GM12878 (cell line): ENCODE results near the gene GALK2. TPM values are rescaled to one million over a fixed set of nuclear protein-coding genes. Genes with fewer than 3 reads are reported as not detected.

ENCODE experiments used
- ATAC-seq: fragments of 200-7000 bp; cut with Tn5 transposase; 3 replicates; pipeline ENCODE4 v1.9.1; 2020; ENCODE audit warnings: mild to moderate bottlenecking, moderate library complexity
- BruUV-seq: library from RNA; stranded (reverse); fragments of 400-500 nt; replicated peaks from 2 replicates; lab custom pipeline; 2021; lab: Mats Ljungman, UMichigan
- CTCF ChIA-PET: fragments of 300-600 bp; sonication (Branson Sonifier 250); formaldehyde crosslinking; extraction: SDS; loops from one replicate; lab custom pipeline; 2021; ENCODE audit warnings: inconsistent platforms; lab: Yijun Ruan, JAX
- POLR2A ChIA-PET: fragments of 350-600 bp; formaldehyde crosslinking; extraction: SDS; loops from one replicate; lab custom pipeline; 2021; ENCODE audit warnings: inconsistent platforms; lab: Charles Lee
- RAD21 ChIA-PET: fragments of 300-600 bp; sonication (Branson Sonifier 250); formaldehyde crosslinking; loops from one replicate; lab custom pipeline; 2023; ENCODE audit warnings: antibody characterized with exemption; ENCODE audit not compliant: unreplicated experiment; lab: Charles Lee
- SMC1A ChIA-PET: fragments of 300-600 bp; sonication (Branson Sonifier 250); formaldehyde crosslinking; loops from one replicate; lab custom pipeline; 2023; ENCODE audit not compliant: unreplicated experiment, uncharacterized antibody; lab: Charles Lee
- DNase-seq: peaks from one replicate; pipeline ENCODE4 v3.0.0-alpha.2; 2011; ENCODE audit warnings: low read depth, low spot score
- FAIRE-seq: peaks from 3 replicates; lab custom pipeline; 2011; peaks lifted over from hg19 to GRCh38; lab: Jason Lieb, UNC
- H2AFZ ChIP-seq: 2 replicates; pipeline ENCODE4 v1.6.0; 2011; ENCODE audit warnings: low read depth, low read length, control low read depth; ENCODE audit not compliant: control insufficient read depth
- H3K27ac ChIP-seq: 2 replicates; pipeline ENCODE4 v1.5.1; 2011; ENCODE audit warnings: control low read depth; ENCODE audit not compliant: control insufficient read depth, insufficient read depth
- H3K27me3 ChIP-seq, 2 experiments: replicated peaks in 1 of 2; 2 replicates each; pipeline versions ENCODE4 v1.6.0 to v1.6.1; 2011; ENCODE audit warnings: low read length in 1 of 2; ENCODE audit not compliant: control insufficient read depth in 2 of 2, insufficient read depth in 2 of 2
- H3K36me3 ChIP-seq, 2 experiments: 2 replicates each; pipeline ENCODE4 v1.5.1; 2011; ENCODE audit warnings: low read length in 1 of 2; ENCODE audit not compliant: control insufficient read depth in 2 of 2, insufficient read depth in 2 of 2
- H3K4me1 ChIP-seq: 2 replicates; pipeline ENCODE4 v1.6.1; 2011; ENCODE audit warnings: mild to moderate bottlenecking, low read length, moderate library complexity, mixed read lengths; ENCODE audit not compliant: control insufficient read depth, insufficient read depth
- H3K4me2 ChIP-seq: 2 replicates; pipeline ENCODE4 v1.6.0; 2011; ENCODE audit warnings: control low read depth; ENCODE audit not compliant: control insufficient read depth, insufficient read depth
- H3K4me3 ChIP-seq: fragments of 200-600 bp; sonication (generic); 2 replicates; pipeline ENCODE4 v1.5.1; 2016
- H3K79me2 ChIP-seq: 2 replicates; pipeline ENCODE4 v1.6.0; 2011; ENCODE audit warnings: low read length; ENCODE audit not compliant: control insufficient read depth, insufficient read depth
- H3K9ac ChIP-seq: 2 replicates; pipeline ENCODE4 v1.8.0; 2011; ENCODE audit warnings: low read length, control low read depth, mixed read lengths; ENCODE audit not compliant: control insufficient read depth, insufficient read depth
- H3K9me3 ChIP-seq: replicated peaks from 3 replicates; pipeline ENCODE4 v1.5.1; 2011; ENCODE audit warnings: mild to moderate bottlenecking, low read length; ENCODE audit not compliant: control insufficient read depth, insufficient read depth
- H4K20me1 ChIP-seq: 2 replicates; pipeline ENCODE4 v1.6.0; 2011; ENCODE audit not compliant: control insufficient read depth, insufficient read depth
- ATF7 ChIP-seq: fragments of 450-650 bp; IDR thresholded peaks from 2 replicates; pipeline ENCODE4 v1.6.1; 2016; ENCODE audit warnings: low read depth, mild to moderate bottlenecking
- BACH1 ChIP-seq: fragments of 450-650 bp; IDR thresholded peaks from 2 replicates; pipeline ENCODE4 v1.6.1; 2017; ENCODE audit warnings: mild to moderate bottlenecking, borderline replicate concordance
- HCFC1 ChIP-seq: fragments of 150-350 bp; IDR thresholded peaks from 2 replicates; pipeline ENCODE4 v1.6.1; 2014; ENCODE audit warnings: low read length
- KLF5 ChIP-seq: fragments of 450-650 bp; IDR thresholded peaks from 2 replicates; pipeline ENCODE4 v1.6.1; 2014; ENCODE audit warnings: mild to moderate bottlenecking; ENCODE audit not compliant: partially characterized antibody
- NFIC ChIP-seq: IDR thresholded peaks from 2 replicates; pipeline ENCODE4 v1.6.1; 2012; ENCODE audit warnings: low read depth, mild to moderate bottlenecking, inconsistent platforms, low read length, moderate library complexity
- NR2F1 ChIP-seq: fragments of 450-650 bp; conservative IDR thresholded peaks from 2 replicates; pipeline ENCODE4 v1.6.1; 2017; ENCODE audit warnings: mild to moderate bottlenecking
- RCOR1 ChIP-seq: conservative IDR thresholded peaks from 2 replicates; pipeline ENCODE4 v1.6.1; 2012; ENCODE audit warnings: low read depth, low read length, improper control_type of control experiment
- RELA ChIP-seq: fragments of 450-650 bp; IDR thresholded peaks from 2 replicates; pipeline ENCODE4 v1.8.0; 2014; ENCODE audit warnings: borderline replicate concordance; ENCODE audit not compliant: partially characterized antibody
- YBX1 ChIP-seq: fragments of 450-650 bp; IDR thresholded peaks from 2 replicates; pipeline ENCODE4 v1.6.1; 2016; ENCODE audit warnings: antibody characterized with exemption
- WGBS: methylation state at CpG from one replicate; pipeline ENCODE4 v1.1.6; 2016; ENCODE audit warnings: low lambda C conversion rate; ENCODE audit not compliant: insufficient replicate concordance, insufficient coverage; ENCODE audit errors: missing lambda C conversion rate; 5-methylcytosine and 5-hydroxymethylcytosine counted together
- in situ Hi-C: fragments of 300-500 bp; cut with MboI; formaldehyde crosslinking; loops from 9 replicates; pipeline ENCODE4 v1.14.3; 2018; ENCODE audit warnings: mixed read lengths
- intact Hi-C: fragments of 100-400 bp; cut with micrococcal nuclease; formaldehyde crosslinking; loops from one replicate; pipeline ENCODE4 v1.14.2; 2022; ENCODE audit not compliant: unreplicated experiment
- polyA plus RNA-seq, 11 experiments: library from polyadenylated mRNA; depleted of rRNA in 4 of 11; unstranded in 6 of 11; stranded (reverse) in 5 of 11; fragments of >200 nt; fragmentation: Nextera tagmentation in 4 of 11; fragmentation: Illumina TruSeq in 1 of 11; extraction: Ambion mirVana in 4 of 11; extraction: Trizol in 1 of 11; gene quantifications; 1 replicate in 1 of 11; 2 replicates in 10 of 11; pipeline versions ENCODE4 v1.2.1 to v1.2.3, GENCODE V29; 2011 to 2016; ENCODE audit warnings: inconsistent platforms in 2 of 11, missing spikeins in 2 of 11, low read depth in 1 of 11
- total RNA-seq, 4 experiments: library from RNA; depleted of rRNA in 3 of 4; stranded (reverse); fragments of >200 nt in 3 of 4; fragmentation: Illumina TruSeq in 1 of 4; extraction: Trizol in 1 of 4; gene quantifications; 2 replicates each; pipeline versions ENCODE4 v1.2.1 to v1.2.3, GENCODE V29; 2013 to 2021
- TF ChIP-seq, protein P1 (sequence below): IDR thresholded peaks from 2 replicates; pipeline ENCODE4 v1.6.1; 2012; ENCODE audit warnings: mild to moderate bottlenecking, low read depth, low read length
- TF ChIP-seq, protein P2 (sequence below): fragments of 450-650 bp; IDR thresholded peaks from 2 replicates; pipeline ENCODE4 v1.6.1; 2017; ENCODE audit warnings: mild to moderate bottlenecking, moderate library complexity
- TF ChIP-seq, protein P3 (sequence below): fragments of 450-650 bp; IDR thresholded peaks from 2 replicates; pipeline ENCODE4 v1.6.1; 2016; ENCODE audit warnings: mild to moderate bottlenecking

The GALK2 gene
- total and polyA plus RNA-seq, 10 of the 15 experiments (the other 5 are each of a cell fraction or from before 2014, with no cell fraction given): 11.9 to 26.7 (median 15.4) TPM

DNA sequence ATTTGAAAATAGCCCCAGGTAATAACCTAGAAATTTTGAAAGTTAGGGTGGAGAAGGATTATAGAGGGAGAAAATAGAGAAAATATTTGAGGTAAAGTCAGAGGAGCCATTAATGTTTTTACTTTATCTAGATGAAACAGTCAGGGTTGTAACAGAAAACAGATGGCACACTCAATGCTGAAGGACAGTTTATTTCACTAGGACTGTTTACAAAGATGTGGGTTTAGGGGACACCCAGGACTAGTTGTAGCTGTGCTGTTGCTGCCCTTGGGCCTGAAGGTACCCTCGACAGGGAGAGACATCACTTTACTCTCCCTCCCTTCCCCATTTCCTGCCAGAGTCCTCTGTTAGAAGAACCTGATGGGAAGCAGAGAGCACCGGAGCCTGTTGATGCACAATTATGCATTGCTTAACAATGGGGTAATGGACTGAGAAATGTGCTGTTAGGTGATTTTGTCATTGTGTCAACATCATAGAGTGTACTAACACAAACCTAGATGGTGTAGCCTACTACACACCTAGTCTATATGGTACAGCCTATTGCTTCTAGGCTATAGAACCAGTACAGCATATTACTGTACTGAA is 103.8 kb downstream of the GALK2 start:
- intact Hi-C loops (no loop called here), in situ Hi-C loops (no loop called here)
- H3K27me3 ChIP-seq: no peaks in the 10 kb centered on the region
- no peak overlapping the region for H3K4me2 ChIP-seq
- no peaks in the 10 kb centered on the region for H4K20me1 ChIP-seq
- ChIA-PET CTCF (no interaction called here), POLR2A (no interaction called here), SMC1A (no interaction called here), RAD21 (no interaction called here)
- H2AFZ ChIP-seq: no peak overlapping the region
- H3K4me1 ChIP-seq: no peaks in the 10 kb centered on the region
- DNase-seq (no peak), FAIRE-seq (no peak), ATAC-seq (no peak)
- WGBS: 100% methylated on average over 2 of the region's 2 CpGs
- no peak overlapping the region for H3K27ac ChIP-seq
- H3K79me2 ChIP-seq: no peaks in the 10 kb centered on the region
- no peak overlapping the region for H3K4me3 ChIP-seq
- H3K9ac ChIP-seq: no peak overlapping the region
- H3K36me3 ChIP-seq: no peaks in the 10 kb centered on the region; a peak in 1 of 4 replicates
- BruUV-seq: no TSS peak
- H3K9me3 ChIP-seq: no peaks in the 10 kb centered on the region
- TF ChIP-seq KLF5: no peak
- TF ChIP-seq, protein P1, sequence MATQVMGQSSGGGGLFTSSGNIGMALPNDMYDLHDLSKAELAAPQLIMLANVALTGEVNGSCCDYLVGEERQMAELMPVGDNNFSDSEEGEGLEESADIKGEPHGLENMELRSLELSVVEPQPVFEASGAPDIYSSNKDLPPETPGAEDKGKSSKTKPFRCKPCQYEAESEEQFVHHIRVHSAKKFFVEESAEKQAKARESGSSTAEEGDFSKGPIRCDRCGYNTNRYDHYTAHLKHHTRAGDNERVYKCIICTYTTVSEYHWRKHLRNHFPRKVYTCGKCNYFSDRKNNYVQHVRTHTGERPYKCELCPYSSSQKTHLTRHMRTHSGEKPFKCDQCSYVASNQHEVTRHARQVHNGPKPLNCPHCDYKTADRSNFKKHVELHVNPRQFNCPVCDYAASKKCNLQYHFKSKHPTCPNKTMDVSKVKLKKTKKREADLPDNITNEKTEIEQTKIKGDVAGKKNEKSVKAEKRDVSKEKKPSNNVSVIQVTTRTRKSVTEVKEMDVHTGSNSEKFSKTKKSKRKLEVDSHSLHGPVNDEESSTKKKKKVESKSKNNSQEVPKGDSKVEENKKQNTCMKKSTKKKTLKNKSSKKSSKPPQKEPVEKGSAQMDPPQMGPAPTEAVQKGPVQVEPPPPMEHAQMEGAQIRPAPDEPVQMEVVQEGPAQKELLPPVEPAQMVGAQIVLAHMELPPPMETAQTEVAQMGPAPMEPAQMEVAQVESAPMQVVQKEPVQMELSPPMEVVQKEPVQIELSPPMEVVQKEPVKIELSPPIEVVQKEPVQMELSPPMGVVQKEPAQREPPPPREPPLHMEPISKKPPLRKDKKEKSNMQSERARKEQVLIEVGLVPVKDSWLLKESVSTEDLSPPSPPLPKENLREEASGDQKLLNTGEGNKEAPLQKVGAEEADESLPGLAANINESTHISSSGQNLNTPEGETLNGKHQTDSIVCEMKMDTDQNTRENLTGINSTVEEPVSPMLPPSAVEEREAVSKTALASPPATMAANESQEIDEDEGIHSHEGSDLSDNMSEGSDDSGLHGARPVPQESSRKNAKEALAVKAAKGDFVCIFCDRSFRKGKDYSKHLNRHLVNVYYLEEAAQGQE: no peak
- no peak for TF ChIP-seq RELA
- TF ChIP-seq RCOR1: no peak
- TF ChIP-seq, protein P2, sequence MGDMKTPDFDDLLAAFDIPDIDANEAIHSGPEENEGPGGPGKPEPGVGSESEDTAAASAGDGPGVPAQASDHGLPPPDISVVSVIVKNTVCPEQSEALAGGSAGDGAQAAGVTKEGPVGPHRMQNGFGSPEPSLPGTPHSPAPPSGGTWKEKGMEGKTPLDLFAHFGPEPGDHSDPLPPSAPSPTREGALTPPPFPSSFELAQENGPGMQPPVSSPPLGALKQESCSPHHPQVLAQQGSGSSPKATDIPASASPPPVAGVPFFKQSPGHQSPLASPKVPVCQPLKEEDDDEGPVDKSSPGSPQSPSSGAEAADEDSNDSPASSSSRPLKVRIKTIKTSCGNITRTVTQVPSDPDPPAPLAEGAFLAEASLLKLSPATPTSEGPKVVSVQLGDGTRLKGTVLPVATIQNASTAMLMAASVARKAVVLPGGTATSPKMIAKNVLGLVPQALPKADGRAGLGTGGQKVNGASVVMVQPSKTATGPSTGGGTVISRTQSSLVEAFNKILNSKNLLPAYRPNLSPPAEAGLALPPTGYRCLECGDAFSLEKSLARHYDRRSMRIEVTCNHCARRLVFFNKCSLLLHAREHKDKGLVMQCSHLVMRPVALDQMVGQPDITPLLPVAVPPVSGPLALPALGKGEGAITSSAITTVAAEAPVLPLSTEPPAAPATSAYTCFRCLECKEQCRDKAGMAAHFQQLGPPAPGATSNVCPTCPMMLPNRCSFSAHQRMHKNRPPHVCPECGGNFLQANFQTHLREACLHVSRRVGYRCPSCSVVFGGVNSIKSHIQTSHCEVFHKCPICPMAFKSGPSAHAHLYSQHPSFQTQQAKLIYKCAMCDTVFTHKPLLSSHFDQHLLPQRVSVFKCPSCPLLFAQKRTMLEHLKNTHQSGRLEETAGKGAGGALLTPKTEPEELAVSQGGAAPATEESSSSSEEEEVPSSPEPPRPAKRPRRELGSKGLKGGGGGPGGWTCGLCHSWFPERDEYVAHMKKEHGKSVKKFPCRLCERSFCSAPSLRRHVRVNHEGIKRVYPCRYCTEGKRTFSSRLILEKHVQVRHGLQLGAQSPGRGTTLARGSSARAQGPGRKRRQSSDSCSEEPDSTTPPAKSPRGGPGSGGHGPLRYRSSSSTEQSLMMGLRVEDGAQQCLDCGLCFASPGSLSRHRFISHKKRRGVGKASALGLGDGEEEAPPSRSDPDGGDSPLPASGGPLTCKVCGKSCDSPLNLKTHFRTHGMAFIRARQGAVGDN: no peak
- TF ChIP-seq ATF7: no peak
- TF ChIP-seq NR2F1: no peak
- no peak for TF ChIP-seq HCFC1
- no peak for TF ChIP-seq NFIC
- TF ChIP-seq YBX1: no peak
- TF ChIP-seq BACH1: no peak
- TF ChIP-seq, protein P3, sequence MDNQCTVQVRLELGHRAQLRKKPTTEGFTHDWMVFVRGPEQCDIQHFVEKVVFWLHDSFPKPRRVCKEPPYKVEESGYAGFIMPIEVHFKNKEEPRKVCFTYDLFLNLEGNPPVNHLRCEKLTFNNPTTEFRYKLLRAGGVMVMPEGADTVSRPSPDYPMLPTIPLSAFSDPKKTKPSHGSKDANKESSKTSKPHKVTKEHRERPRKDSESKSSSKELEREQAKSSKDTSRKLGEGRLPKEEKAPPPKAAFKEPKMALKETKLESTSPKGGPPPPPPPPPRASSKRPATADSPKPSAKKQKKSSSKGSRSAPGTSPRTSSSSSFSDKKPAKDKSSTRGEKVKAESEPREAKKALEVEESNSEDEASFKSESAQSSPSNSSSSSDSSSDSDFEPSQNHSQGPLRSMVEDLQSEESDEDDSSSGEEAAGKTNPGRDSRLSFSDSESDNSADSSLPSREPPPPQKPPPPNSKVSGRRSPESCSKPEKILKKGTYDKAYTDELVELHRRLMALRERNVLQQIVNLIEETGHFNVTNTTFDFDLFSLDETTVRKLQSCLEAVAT: no peak
